Measurements from ENCODE around the gene SCAPER.

The SCAPER gene

DNA sequence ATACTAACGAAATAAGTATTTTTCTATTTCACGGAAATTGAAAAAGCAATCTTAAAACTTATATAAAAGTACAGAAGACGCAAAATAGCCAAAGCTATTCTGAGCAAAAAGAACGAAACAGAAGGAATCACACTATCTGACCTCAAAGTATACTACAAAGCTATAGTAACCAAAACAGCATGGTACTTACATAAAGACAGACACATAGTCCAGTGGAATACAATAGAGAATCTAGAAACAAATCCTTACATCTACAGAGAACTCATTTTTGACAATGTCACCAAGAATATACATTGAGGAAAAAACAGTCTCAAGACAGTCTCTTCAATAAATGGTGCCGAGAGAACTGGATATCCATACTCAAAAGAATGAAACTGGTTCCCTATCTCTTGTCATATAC is 322.6 kb downstream of the SCAPER start:
- DNase-seq (ENCODE audit: low read depth, low spot score), result no peak
- no peak overlapping the region for H3K4me3 ChIP-seq (ENCODE audit: low read depth, low read length)
- CTCF ChIA-PET, result no interaction called here
- POLR2A ChIA-PET, result no interaction called here
- TF ChIP-seq, protein P1, sequence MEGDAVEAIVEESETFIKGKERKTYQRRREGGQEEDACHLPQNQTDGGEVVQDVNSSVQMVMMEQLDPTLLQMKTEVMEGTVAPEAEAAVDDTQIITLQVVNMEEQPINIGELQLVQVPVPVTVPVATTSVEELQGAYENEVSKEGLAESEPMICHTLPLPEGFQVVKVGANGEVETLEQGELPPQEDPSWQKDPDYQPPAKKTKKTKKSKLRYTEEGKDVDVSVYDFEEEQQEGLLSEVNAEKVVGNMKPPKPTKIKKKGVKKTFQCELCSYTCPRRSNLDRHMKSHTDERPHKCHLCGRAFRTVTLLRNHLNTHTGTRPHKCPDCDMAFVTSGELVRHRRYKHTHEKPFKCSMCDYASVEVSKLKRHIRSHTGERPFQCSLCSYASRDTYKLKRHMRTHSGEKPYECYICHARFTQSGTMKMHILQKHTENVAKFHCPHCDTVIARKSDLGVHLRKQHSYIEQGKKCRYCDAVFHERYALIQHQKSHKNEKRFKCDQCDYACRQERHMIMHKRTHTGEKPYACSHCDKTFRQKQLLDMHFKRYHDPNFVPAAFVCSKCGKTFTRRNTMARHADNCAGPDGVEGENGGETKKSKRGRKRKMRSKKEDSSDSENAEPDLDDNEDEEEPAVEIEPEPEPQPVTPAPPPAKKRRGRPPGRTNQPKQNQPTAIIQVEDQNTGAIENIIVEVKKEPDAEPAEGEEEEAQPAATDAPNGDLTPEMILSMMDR (IDR thresholded peaks at IDR 0.05; ENCODE audit: insufficient read depth, low read length, missing control alignments), result no peak

DNA sequence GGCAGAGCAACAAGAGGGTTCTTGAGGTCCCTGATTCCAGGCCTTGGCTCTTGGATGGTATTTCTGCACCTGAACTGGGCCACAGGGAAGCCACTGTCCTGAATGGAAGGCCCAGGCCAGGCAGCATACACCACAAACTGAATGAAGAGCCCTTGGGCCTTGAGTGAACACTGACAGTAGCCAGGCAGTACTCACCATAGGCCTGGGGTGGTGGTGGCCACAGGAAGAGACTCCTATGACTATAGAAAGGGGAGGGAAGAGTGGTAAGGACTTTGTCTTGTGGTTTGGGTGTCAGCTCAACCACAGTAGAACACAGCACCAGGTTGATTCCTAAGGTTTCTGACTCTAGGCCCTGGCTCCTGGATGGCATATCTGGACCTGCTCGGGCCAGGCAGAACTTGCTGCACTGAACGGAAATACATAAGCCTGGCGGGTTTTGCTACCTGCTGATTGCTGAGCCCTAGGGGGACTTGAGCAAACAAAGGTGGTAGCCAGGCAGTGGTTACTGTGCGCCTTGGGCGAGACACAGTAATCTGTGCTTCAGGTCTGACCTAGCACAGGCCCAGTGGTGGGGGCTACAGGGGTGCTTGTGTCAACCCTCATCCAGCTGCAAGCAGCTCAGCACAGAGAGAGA is 327.1 kb downstream of the SCAPER start:
- H3K4me3 ChIP-seq (ENCODE audit: low read depth, low read length), result no peak overlapping the region
- TF ChIP-seq, protein P1 (IDR thresholded peaks at IDR 0.05; ENCODE audit: insufficient read depth, low read length, missing control alignments), result no peak
- ChIA-PET CTCF (no interaction called here), POLR2A (no interaction called here)
- no peak for DNase-seq (ENCODE audit: low read depth, low spot score)

DNA sequence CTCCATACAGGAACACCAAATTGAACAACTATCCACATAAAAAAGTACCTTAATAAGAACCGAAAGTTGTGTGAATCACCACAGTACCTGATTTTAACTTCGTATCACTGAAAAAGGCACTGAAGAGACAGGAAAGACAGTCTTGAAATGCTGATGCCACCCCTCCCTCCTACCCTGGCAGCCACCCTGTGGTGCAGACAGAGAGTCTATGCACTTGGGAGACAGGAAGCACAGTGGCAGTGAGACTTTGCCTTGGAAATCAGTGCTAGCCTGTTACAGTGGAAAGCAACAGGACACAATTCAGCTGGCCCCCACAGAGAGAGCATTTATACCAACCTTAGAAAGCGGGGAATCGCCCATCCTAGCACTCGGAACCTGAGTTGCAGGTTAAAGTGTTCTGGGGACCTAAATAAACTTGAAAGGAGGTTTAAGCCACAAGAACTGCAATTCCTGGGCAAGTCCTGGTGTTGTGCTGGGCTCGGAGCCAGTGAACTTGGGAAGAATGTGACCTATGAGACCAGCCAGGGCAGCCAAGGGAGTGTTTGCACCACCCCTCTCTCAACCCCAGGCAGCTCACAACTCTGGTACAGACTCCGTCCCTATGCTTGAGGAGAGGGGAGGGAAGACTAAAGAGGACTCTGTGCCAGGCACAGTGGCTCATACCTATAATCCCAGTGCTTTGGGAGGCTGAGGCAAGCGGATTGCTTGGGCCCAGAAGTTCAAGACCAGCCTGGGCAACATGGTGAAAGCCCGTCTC is 328.4 kb downstream of the SCAPER start:
- TF ChIP-seq, protein P1 (IDR thresholded peaks at IDR 0.05; ENCODE audit: insufficient read depth, low read length, missing control alignments), result no peak
- H3K4me3 ChIP-seq (ENCODE audit: low read depth, low read length), result no peak overlapping the region
- DNase-seq (ENCODE audit: low read depth, low spot score), result no peak
- CTCF ChIA-PET, result no interaction called here
- POLR2A ChIA-PET, result no interaction called here

DNA sequence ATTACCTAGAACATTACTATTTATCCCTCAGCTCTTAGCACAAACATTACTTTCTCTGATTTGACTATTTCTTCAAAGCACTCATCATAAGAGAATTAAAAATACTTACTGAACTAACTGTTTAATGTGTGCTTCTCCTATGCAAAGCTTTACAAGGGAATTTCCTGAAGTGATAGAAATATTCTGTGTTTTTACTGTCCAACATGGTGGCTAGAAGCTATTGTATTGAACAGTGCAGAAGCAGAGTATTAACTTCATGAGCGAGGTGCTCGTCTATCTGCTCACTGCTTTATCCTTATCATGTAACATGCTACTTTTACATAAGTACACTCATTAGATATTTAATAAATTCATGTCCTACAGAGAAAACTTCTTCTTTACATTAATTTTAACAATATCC is 329.5 kb downstream of the SCAPER start:
- ChIA-PET POLR2A (no interaction called here), CTCF (no interaction called here)
- H3K4me3 ChIP-seq (ENCODE audit: low read depth, low read length), result no peak overlapping the region

DNA sequence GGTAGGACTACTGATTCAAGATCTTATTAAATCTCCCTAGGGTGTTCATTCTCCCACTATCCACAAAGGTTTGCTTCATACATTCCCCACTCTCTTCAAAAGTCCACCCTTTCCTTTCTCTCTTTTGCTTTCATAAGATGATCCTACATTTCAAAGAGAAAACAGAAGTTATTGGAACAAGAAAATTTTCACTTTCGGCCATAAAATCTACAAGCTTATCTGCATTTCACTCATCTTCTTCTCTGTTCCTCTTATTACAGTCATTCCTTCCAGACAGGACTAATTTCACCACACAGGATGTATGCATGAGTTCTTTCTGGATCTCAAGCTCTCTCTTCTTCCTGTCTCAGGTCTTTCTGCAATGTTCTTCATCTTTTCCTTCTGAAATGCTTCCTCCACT is 329.9 kb downstream of the SCAPER start:
- ChIA-PET CTCF (no interaction called here), POLR2A (no interaction called here)
- DNase-seq (ENCODE audit: low read depth, low spot score), result no peak
- no peak overlapping the region for H3K4me3 ChIP-seq (ENCODE audit: low read depth, low read length)
- TF ChIP-seq, protein P1 (IDR thresholded peaks at IDR 0.05; ENCODE audit: insufficient read depth, low read length, missing control alignments), result no peak

More for the DNA sequence above, 329.5 kb downstream of the SCAPER start:
- DNase-seq (ENCODE audit: low read depth, low spot score), result no peak
- TF ChIP-seq, protein P1 (IDR thresholded peaks at IDR 0.05; ENCODE audit: insufficient read depth, low read length, missing control alignments), result no peak

DNA sequence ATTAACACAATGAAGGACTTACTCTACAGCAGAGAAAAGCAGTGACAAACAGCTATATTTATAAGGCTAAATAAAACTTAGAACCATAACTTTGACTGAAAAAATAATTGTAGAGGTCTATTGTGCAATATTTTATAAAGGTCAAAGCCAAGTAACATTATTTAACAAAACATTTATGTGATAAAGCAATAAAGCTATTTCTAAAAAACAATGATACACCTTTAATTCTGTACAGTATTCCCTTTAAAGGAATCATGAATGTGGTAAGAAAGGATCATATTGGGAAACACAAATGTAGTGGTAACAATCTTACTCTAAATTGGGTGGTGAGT is 332.2 kb downstream of the SCAPER start:
- ChIA-PET POLR2A (no interaction called here), CTCF (no interaction called here)
- TF ChIP-seq, protein P1 (IDR thresholded peaks at IDR 0.05; ENCODE audit: insufficient read depth, low read length, missing control alignments), result no peak
- H3K4me3 ChIP-seq (ENCODE audit: low read depth, low read length), result no peak overlapping the region
- DNase-seq (ENCODE audit: low read depth, low spot score), result no peak
